HG03565 (cell line): ENCODE data around the gene TTC3.

Experiments
- ATAC-seq: cut with Tn5 transposase; IDR thresholded peaks from one replicate; pipeline ENCODE4 v1.9.1; 2021; ENCODE audit warnings: mild to moderate bottlenecking, moderate library complexity; ENCODE audit not compliant: unreplicated experiment

The TTC3 gene

DNA sequence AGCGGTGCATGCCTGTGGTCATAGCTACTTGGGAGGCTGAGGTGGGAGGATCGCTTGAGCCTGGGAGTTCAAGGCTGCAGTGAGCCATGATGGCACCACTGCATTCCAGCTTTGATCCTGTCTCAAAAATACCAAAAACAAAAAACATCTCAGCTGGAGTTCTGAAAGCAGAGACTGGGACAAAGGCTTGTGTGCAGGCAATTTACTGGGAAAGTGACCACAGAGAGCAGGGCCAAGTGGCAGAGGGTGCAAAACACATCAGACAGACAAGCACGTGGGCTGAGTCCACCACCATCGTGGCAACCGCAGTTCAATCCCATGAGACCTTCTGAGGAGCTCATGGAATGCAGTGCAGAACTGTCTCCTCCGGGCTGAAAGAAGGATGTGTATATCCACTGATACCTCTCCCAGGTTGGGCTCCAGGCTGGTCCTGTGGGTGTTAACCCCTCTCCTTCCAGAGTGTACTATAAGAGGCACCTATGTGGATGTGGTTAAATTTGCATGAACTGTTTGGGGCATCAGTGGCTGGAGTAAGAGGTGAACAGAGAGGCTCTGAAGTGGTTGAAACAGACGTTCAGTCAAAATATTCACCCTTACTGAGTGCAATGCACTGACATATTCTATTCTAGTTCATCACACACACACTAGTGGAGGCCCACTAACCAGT is 11.0 kb upstream of the TTC3 start:
- ATAC-seq: no peak

DNA sequence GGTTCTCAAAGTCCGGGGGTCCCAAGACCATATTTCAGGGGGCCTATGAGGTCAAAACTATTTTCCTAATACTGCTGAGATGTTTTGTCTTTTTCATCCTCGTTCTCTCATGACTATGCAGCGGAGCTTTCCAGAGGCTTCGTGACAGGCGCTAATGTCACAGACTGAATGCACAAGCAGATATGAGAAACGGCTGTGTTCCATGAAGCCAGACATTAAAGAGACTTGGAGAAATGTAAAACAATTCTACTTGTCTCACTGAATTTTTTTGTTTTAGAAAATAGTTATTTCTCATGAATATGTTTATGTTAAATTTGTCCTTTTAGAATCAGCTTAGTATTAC is 10.5 kb upstream of the TTC3 start:
- no peak for ATAC-seq

DNA sequence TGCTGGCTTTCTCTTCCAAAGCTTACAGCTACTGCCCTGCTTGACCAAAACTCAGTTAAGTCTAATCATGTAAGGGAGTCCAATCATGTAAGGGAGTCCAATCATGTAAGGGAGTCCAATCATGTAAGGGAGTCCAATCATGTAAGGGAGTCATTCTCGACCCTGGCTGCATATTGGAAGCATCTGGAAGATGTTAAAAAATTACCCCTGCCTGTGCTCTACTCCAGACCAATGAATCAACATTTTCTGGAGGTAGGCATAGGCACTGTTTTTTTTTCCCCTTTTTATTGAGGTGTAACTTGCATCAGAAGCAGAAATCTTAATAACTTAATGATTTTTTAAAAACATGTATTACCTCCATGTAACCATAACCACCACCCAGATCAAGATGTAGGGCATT is 9.6 kb upstream of the TTC3 start:
- ATAC-seq: no peak

DNA sequence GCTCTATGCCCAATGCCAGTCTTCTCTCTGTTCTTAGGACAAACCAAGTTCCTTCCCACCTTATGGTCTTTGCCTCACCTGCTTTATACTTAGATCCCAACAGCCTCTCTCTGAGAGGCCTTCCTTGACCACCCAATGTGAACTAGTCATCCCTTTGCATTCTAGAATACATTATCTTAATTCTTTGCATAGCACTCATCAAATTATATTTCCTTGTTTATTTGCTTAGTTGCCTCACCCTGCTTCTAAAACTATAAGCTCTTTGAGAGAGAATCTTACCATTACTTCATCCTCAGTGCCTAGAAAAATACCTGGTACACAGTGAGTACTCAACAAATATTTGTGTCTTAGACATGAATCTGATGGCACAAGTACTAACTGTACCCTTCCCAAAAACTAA is 8.2 kb upstream of the TTC3 start:
- ATAC-seq: no peak

DNA sequence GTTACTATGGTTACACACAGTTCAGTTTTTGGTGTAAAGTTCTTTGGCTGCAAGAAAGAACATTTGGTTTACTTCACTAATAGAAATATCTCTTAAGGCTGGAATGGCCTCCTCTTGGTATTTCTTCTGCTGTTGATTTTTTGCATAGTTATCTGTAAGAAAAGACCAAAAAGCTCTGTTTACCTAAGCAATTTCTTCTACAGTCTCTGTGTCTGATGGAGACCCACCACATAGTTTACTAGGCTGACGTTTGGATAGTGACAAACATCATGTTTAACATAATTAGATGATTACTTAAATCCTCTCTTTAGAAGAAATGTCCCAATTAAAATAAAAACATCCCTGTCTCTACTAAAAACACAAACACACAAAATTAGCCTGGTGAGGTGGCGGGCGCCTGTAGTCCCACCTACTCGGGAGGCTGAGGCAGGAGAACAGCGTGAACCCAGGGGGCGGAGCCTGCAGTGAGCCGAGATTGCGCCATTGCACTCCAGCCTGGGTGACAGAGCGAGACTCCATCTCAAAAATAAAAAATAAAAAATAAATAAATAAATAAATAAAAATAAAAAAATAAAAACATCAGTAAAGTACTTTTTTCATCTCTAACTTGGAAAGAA is 7.4 kb upstream of the TTC3 start:
- ATAC-seq: no peak

DNA sequence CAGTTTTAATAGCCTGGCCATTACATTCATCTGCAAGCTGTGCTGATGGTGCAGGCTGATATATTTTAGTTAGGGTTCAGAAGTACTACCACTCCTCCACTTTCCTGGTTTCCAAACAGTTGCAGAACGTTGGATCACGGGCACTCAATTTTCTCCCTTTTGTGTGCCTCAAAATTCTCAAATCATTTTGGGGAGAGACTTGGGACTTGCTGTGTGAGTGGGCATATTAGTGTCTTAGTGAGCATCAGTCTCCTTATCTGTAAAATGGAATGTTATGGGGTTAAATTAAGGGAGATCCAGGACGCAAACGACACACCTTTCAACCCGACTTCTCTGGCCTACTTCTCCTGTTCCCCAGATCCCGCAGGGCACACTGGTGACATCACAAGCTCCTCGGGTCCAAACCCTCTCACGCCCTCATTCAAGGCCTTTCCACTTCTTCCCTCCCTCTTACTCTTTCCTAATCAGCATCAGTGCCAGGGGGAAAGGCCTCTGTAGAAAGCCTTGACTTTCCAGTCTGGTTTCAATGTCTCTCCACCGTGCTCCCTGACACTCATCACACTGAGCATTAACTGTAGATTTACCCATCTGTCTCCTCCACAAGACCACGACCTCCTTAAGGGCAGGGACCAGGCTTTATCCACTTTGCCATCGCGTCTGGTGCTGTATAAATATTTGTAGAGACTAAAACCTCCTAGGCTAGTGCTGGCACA is 1.3 kb upstream of the TTC3 start:
- ATAC-seq: no peak

DNA sequence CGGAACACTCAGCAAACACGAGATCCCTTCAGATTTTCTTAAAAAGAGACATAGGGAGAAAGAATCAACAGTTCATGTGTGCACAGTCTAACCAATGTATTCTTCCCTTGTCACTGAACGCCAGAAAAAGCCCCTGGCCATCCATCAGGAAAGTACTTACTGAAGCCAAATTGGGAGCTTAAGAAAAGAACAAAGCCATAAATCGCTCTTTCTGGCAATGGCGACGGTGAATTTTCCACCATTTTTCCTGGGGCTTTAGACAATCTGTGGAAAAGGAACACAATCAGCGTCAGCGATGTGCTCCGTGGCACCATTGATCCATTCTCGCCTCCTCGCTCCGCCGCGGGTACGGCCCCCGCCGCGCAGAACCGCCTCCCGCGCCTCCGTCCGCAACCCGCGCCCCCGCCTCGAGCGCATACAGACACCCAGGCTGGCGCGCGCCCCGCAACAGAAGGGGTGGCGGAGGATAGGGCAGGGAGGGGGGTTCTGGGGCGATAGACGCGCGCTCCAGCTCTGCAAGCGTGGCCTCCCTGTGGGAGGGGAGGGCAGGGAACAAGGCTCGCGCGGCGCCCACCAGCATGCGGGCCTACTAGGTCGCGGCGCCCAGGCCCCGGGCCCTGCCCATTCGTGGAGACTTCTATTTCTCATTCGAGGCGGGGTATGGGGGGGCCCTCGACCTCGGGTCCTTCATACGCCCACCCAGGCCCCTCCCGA is 623 bp upstream of the TTC3 start:
- peak; percentile 21 for ATAC-seq

DNA sequence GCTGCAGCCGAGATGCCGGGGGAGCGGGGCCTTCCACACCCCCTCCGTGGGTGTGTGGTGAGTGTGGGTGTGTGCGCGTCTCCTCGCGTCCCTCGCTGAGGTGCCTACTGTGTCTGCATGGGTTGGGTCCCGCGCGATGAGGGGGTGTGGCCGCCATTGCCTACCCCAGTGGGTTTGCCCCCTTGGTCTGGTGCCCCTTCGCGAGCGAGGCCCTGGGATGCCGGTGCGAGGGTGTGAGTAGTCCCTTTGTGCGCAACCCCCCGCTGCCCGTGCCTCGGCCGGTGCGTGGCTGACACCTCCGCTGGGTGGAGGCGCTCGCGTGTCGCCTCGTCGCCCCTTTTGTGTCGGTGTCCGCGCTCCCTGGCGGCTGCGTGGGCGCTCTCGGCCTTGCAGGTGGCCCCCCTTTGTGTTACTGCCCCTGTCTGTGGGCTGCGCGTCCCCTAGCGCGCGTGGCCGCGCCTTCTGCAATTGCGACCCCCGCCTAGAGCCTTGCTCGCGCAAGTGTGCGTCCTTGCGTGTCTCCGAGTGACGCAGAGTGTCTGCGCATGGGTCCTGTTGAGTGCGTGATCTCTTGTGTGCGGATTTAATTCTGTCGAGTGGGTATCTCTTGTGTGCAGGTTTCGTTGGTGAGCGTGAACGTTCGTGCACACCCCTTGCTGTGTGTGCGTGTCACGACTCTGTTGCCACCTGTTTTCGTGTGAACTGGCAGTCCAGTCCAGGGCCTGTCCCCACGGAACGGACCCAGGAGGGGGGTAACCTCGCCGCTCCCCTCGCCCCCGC is 553 bp downstream of the TTC3 start:
- ATAC-seq: peak; percentile 22

DNA sequence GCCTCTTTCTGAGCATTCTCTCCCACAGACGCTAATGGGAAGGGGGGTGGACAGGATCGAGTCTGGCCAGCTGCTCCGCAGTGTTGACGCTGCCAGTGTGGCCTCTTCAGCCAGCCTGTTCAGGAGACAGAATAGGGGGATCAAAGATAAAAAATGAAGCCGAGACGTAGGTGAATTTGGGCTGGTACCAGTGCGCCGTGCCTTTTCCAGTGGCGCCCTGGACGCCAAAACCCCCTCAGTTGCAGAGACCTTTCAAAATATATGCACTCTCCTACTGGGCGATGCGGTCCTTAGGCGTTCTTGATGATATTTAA is 1.1 kb downstream of the TTC3 start:
- ATAC-seq: no peak

DNA sequence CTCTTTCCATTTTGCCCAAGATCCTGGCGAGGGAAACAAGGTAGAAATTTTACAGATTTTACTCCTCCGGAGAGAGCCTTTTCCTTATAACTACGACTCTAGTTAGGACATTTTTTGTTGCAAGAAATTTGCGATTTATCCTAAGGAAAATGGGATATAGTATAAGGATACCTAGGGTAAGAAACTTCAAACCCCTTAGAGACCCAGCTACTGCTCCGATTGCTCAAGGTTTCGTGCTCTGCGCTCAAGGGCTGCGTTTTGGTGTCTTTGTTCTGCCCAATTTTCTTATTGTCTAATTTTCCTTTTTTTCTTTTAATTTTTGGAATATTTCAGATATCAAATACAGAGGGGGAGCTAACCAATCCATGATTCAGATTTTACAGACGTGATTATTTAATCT is 1.5 kb downstream of the TTC3 start:
- ATAC-seq: no peak

DNA sequence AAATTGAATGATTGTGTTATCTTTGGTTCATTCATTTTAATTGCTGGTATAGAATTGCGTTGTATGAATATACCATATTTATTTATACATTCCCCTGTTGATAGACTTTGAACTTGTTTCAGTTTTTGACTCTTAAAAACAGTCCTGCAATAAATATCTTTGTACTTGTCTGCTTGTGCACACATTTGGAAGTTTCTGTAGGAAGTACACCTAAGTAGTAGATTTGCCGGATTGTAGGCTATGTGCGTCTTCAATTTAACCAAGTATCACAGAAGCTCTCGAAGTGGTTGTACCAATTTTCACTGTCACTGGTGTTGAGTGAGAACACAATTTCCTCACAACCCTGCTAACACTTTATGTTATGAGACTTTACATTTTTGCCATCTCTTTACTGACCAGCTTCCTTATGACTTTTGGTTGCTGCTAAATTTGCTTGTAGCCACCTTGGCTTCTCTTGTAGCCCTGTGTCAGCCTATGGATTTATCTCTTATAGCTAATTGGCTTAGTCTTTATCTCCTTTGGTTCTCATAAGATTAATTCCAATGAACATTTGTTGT is 2.2 kb downstream of the TTC3 start:
- ATAC-seq: no peak

DNA sequence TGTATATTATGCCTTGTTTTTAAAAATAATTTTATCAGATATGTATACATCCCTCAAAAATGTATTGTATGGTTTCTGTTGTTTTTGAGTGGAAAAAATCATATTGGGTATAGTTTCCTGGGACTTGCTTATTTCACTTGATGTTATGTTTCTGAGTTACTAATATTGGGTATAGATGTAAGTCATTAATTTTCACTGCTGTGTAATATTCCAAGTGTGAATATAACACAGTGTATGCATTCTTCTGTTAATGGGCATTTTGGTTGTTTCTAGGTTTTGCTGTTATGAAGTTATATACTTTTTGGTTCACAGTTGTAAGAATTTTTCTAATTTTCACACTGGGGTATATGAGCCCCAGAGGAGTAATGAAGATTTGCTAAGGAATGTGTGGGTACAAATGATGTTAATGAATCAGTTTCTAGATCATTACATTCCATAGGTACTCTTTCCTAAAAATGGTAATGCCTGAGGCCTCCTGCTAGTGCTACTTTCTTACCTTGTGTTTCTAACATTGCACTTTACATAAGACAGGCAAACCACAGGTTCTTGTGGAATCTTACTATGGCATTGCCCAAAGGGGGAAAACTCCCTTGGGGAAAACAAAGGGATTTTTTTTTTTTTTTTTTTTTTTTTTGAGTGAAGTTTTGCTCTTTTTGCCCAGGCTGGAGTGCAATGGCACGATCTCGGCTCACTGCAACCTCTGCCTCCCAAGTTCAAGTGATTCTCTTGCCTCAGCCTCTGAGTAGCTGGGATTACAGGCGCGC is 3.2 kb downstream of the TTC3 start:
- ATAC-seq: no peak

DNA sequence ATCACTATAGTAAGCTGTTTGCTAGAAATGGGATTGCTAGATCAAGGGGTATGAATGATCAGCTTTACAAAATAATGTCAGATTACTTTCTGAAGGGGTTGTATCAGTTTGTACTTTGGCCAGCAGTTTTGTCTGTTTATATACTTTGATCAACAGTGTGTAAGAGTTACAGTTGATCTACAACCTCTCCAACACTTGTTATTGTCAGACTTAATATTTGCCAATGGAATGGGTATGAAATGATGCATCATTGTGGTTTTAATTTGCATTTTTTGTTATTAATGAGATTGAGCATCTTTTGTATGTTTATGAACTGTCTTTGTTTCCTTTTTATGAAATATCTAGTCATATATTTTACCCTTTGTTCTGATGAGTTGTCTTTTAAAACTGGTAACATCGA is 4.3 kb downstream of the TTC3 start:
- ATAC-seq: no peak

DNA sequence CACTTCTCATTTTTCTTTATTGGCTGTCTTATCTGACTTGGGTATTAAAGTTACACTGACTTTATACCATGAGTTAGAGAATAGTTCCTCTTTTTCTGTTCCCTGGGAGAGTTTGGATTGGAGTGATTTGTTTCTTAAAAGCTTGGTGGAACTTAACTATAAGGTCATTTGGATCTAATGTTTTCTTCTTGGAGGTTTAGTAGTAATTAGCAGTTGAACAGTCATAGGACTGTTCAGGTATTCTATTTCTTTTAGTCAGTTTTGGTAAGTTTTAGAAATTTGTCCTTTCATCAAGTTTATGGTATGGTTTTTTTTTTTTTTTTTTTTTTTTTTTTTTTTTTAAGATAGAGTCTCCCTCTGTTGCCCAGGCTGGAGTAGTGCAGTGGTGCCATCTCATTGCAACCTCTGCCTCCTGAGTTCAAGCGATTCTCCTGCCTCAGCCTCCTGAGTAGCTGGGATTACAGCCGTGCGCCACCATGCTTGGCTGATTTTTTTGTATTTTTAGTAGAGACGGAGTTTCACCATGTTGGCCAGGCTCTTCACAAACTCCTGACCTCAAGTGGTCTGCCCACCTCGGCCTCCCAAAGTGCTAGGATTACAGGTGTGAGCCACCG is 6.3 kb downstream of the TTC3 start:
- ATAC-seq: no peak

DNA sequence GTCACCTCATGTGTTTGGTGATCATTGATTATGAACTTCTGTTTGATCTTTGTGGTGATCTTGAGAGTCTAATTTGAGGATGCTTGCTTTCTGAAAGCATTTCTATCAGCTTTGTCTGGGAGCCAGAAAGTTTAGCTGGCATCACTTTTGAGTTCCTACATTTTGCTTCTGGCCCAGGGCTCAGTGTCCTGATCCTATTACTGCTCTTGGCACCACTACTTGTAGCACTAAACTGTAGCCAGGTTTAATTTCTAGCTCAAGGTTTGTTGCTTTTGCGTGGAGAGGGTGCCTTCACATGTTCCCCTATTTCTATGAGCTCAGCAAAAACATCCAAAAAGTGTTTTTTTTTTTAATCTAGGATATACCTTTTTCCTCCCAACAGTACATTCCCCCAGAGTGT is 9.3 kb downstream of the TTC3 start:
- no peak for ATAC-seq

DNA sequence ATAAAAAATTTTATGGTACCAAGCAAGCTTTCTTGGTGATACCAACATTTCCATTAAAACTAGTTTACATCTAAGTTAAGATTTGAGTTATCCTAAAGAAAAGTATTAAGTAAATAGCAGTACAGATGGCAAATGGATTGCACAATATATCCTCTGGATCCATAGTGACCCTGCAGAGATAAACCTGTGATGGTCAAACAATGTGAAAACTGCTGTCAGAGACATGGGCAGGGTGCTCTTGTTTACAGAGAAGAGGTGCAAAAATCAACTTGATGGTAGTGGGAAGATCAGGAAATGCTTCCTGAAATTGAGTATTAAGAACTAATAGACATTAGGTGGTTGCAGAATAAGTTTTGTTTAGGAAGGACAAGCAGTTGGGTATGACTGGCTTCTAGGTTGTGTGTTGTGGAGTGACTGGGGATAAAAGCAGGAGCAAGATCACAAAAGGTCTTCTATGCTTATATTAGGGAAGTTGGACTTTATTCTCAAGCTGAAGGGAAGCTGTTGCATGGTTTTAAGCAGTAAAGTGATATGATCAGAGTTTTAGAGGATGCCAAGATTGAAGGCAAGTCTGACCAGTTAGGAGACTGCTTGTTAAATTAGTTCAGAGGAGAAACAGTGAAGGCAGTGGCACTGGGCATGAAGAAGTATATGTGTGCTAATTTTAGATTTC is 9.9 kb downstream of the TTC3 start:
- no peak for ATAC-seq

DNA sequence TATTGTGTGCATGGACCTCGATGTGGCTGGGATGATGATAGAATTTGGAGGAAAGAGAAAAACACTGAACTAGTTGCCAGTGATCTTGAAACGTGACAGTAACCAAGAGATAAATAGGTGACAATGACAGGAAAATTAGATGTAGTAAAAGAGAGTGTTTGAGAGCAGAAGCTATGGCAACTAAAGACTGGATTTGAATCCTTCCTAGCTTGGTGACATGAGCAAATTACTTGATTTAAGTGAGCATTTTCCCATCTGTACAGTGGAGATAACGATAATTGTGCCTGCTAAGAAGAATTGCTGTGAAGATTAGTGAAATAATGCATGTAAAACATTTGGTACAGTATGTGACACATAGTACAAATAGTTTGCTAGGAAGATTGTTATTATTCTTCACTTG is 12.7 kb downstream of the TTC3 start:
- ATAC-seq: no peak

DNA sequence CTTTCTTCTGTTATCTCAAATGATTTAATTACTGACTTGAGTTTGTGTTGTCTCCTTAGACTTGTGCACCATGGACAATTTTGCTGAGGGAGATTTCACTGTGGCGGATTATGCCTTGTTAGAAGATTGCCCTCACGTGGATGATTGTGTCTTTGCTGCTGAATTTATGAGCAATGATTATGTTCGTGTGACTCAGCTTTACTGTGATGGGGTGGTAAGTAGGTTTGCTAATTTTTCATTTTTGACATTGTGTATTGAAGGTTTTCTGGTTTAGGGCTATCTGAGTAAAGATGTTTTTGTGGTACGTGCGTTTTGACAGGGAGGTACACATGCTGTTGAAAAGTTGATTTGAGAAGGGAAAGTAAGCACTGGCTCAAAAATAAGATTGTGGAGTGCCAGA is 14.1 kb downstream of the TTC3 start:
- no peak for ATAC-seq

DNA sequence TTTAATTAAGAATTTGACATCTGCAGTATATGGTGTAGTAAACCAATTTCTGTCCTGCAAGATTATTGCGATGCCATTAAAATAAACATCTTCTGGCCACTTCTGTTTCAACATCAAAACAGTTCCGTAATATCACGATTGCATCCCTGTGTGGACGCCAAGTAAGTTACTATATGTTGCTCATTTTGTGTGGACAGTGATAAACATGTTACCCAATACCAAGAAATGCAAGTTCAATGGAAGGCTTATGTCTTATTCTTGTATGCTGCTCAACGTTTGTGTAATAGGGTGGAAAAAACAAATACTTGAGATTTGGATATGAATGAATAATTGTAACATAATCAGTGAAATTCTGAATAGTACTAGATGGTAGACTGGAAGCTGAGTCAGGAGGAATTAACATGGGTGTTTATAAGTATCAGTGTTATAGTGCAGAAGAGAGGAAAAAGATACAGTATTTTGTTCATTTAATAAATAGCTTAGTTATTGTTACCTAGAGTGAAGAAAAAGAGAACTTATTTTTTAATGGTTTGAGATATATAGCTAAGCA is 15.2 kb downstream of the TTC3 start:
- ATAC-seq: no peak
